ENCODE measurements around the gene DHRS13.

Gene DHRS13

DNA sequence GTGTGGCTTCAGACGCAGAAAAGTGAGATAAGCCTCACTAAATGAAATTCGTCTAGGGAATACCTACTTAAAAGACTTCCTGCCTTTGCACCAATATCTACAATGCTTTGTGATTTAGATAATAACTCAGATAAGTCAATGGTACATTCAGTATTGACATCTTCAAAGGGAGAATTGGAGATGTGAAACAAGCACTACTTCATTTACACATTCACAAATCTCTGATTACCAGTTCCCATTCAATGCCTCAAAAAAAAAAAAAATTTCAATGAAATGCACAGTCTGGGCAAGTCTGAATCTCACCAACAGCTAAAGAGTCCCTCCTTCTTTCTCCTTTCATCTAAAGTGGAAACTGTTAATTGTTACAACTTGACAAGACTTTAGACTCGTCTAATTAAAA is 44.8 kb upstream of the DHRS13 start:
- no peaks in the 10 kb centered on the region for H3K27me3 ChIP-seq (ENCODE audit: control insufficient read depth, insufficient read depth, low read length)
- no peak overlapping the region for H3K4me2 ChIP-seq (ENCODE audit: low read length)
- H3K9me3 ChIP-seq (ENCODE audit: control insufficient read depth, low read length): no peaks in the 10 kb centered on the region
- H3K4me1 ChIP-seq: peaks cover 23% of the 10 kb centered on the region
- H3K36me3 ChIP-seq (ENCODE audit: control insufficient read depth, insufficient read depth, low read length): no peaks in the 10 kb centered on the region
- peak overlapping the region; percentile 88 for H3K4me3 ChIP-seq (ENCODE audit: low read depth, low read length)
- H2AFZ ChIP-seq: no peak overlapping the region
- no peak overlapping the region for H3K9ac ChIP-seq
- H3K79me2 ChIP-seq: peaks cover 51% of the 10 kb centered on the region
- TF ChIP-seq, protein P1, sequence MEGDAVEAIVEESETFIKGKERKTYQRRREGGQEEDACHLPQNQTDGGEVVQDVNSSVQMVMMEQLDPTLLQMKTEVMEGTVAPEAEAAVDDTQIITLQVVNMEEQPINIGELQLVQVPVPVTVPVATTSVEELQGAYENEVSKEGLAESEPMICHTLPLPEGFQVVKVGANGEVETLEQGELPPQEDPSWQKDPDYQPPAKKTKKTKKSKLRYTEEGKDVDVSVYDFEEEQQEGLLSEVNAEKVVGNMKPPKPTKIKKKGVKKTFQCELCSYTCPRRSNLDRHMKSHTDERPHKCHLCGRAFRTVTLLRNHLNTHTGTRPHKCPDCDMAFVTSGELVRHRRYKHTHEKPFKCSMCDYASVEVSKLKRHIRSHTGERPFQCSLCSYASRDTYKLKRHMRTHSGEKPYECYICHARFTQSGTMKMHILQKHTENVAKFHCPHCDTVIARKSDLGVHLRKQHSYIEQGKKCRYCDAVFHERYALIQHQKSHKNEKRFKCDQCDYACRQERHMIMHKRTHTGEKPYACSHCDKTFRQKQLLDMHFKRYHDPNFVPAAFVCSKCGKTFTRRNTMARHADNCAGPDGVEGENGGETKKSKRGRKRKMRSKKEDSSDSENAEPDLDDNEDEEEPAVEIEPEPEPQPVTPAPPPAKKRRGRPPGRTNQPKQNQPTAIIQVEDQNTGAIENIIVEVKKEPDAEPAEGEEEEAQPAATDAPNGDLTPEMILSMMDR (IDR thresholded peaks at IDR 0.05): no peak
- H3K27ac ChIP-seq: no peak overlapping the region

DNA sequence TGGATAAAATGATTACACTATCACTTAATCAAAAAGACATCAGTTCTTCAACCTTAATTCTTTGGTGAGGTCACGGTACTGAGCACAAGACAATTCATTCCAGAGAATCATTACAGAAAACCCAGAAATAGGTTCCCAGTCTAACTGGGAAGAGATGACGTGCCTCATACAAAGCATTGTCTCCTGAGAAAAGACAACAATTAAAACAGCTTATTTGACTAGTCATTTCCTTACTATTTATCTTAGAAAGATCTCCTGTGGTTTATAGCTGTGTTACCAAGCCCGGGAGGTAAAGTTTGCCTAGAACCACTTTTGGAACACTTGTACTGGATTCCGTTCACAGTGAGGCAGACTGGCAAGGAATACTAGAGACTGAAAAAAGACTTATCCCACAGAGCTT is 43.4 kb upstream of the DHRS13 start:
- Histone ChIP-seq H3K4me2 (ENCODE audit: low read length) (no peak overlapping the region), H3K27me3 (ENCODE audit: control insufficient read depth, insufficient read depth, low read length) (no peaks in the 10 kb centered on the region), H2AFZ (no peak overlapping the region), H3K27ac (no peak overlapping the region), H3K9ac (no peak overlapping the region), H3K79me2 (peaks cover 64% of the 10 kb centered on the region), H3K9me3 (ENCODE audit: control insufficient read depth, low read length) (no peaks in the 10 kb centered on the region), H3K4me1 (peaks cover 22% of the 10 kb centered on the region), H3K4me3 (ENCODE audit: low read depth, low read length) (no peak overlapping the region), H3K36me3 (ENCODE audit: control insufficient read depth, insufficient read depth, low read length) (no peaks in the 10 kb centered on the region)
- TF ChIP-seq, protein P1 (IDR thresholded peaks at IDR 0.05): no peak

DNA sequence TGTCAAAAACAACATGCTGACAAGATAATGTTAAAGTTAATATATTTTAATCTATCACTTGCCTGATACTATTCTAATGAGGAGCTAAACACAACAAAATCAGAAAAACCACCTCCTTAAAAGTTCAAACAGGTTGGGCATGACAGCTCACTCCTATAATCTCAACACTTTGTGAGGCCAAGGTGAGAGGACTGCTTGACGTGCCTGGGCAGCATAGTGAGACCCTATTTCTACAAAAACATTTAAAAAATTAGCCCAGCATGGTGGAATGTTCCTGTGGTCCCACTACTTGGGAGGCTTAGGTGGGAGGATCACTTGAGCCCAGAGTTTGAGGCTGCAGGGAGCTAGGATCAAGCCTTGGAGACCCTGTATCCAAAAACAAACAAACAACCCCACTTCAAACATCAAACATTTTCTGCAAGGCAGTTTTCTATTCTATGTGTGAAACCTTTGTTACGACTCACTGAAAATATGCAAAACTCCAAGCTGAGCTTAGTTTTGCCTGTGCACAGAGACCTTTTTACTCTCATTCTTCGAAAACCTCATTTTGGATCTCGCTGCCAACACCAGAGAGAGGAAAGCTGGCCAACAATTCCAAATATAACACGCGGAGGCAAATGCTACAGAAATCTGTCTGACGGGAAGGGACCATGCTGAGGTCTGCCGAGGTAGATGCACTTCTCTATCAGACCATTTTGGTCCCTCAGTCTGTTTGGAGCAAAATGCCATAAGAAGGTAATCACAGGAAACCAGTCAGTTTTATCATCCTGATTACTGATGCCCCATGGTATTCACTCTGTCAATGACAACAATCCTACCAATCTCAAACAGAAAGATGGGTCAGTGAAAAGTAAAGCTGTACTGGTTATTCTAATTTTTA is 42.2 kb upstream of the DHRS13 start:
- Histone ChIP-seq H2AFZ (no peak overlapping the region), H3K9ac (no peak overlapping the region), H3K4me3 (ENCODE audit: low read depth, low read length) (no peak overlapping the region), H3K79me2 (peaks cover 74% of the 10 kb centered on the region), H3K36me3 (ENCODE audit: control insufficient read depth, insufficient read depth, low read length) (no peaks in the 10 kb centered on the region), H3K27me3 (ENCODE audit: control insufficient read depth, insufficient read depth, low read length) (no peaks in the 10 kb centered on the region), H3K9me3 (ENCODE audit: control insufficient read depth, low read length) (no peaks in the 10 kb centered on the region), H3K27ac (no peak overlapping the region), H3K4me1 (peaks cover 22% of the 10 kb centered on the region), H3K4me2 (ENCODE audit: low read length) (no peak overlapping the region)
- TF ChIP-seq, protein P1 (IDR thresholded peaks at IDR 0.05): no peak

DNA sequence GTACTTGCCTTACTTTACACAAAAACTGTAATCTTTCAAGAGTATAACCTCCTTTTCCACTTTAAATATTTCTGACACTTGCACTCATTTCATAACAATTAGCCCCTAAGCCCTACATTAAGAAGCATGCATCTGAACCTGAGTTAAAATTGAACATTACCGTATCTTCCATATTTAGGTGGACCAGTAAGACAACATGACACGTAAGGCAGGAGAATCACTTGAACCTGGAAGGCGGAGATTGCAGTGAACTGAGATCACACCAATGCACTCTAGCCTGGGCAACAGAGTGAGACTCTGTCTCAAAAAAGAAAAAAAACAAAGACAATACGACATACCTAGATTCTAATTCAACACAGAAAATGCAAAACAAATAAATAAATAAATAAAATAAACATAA is 41.5 kb upstream of the DHRS13 start:
- Histone ChIP-seq H3K9me3 (ENCODE audit: control insufficient read depth, low read length) (no peaks in the 10 kb centered on the region), H2AFZ (no peak overlapping the region), H3K9ac (no peak overlapping the region), H3K27ac (no peak overlapping the region), H3K4me1 (peaks cover 29% of the 10 kb centered on the region), H3K27me3 (ENCODE audit: control insufficient read depth, insufficient read depth, low read length) (no peaks in the 10 kb centered on the region), H3K4me3 (ENCODE audit: low read depth, low read length) (no peak overlapping the region), H3K4me2 (ENCODE audit: low read length) (no peak overlapping the region), H3K79me2 (peaks cover 80% of the 10 kb centered on the region), H3K36me3 (ENCODE audit: control insufficient read depth, insufficient read depth, low read length) (no peaks in the 10 kb centered on the region)
- TF ChIP-seq, protein P1 (IDR thresholded peaks at IDR 0.05): no peak

DNA sequence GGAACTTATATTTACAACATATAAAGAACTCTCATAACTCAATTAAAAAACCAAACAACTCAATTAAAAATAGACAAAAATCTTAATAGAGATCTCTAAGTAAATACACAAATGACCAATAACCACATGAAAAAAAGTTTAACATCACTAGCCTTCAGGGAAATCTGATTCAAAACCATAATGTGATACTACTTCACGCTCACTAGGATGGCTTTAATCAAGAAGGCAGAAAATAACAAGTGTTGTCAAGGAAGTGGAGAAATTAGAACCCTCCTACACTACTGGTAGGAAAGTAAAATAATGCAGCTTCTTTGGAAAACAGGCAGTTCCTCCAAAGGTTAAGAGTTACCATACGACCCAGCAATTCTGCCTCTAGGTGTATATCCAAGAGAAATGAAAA is 40.0 kb upstream of the DHRS13 start:
- H3K4me3 ChIP-seq (ENCODE audit: low read depth, low read length): no peak overlapping the region
- no peak overlapping the region for H2AFZ ChIP-seq
- H3K79me2 ChIP-seq: peaks cover 89% of the 10 kb centered on the region
- H3K4me1 ChIP-seq: peaks cover 31% of the 10 kb centered on the region
- no peaks in the 10 kb centered on the region for H3K9me3 ChIP-seq (ENCODE audit: control insufficient read depth, low read length)
- H3K27ac ChIP-seq: no peak overlapping the region
- TF ChIP-seq, protein P1 (IDR thresholded peaks at IDR 0.05): no peak
- H3K9ac ChIP-seq: no peak overlapping the region
- no peaks in the 10 kb centered on the region for H3K36me3 ChIP-seq (ENCODE audit: control insufficient read depth, insufficient read depth, low read length)
- no peaks in the 10 kb centered on the region for H3K27me3 ChIP-seq (ENCODE audit: control insufficient read depth, insufficient read depth, low read length)
- no peak overlapping the region for H3K4me2 ChIP-seq (ENCODE audit: low read length)

Data from parathyroid adenoma (tissue), 2 donors.